Measurements from ENCODE around the gene CEP72.
A peak's percentile ranks its signal among the peaks of the same experiment; 100 is the strongest.
"Not testable (repeated sequence)": the region's sequence is repeated elsewhere in the genome, so short reads cannot be mapped to it uniquely, and the experiment has no call there.

The CEP72 gene

GRCh38 chr5:684751-685216 is 72.6 kb downstream of the CEP72 start:
- no peak for DNase-seq

GRCh38 chr5:685262-686171 is 73.4 kb downstream of the CEP72 start:
- DNase-seq = no peak

- DNase-seq = not testable (repeated sequence)
These were observed 74.0 kb downstream of the CEP72 start for GRCh38 chr5:686172-686523.

- not testable (repeated sequence) for DNase-seq
These were observed 74.8 kb downstream of the CEP72 start for GRCh38 chr5:686936-687335.

GRCh38 chr5:688348-689010 is 76.3 kb downstream of the CEP72 start:
- DNase-seq = not testable (repeated sequence)

GRCh38 chr5:690293-690692 is 78.2 kb downstream of the CEP72 start:
- DNase-seq = not testable (repeated sequence)

GRCh38 chr5:691049-691448 is 78.9 kb downstream of the CEP72 start:
- not testable (repeated sequence) for DNase-seq

- DNase-seq = no peak
These were observed 79.8 kb downstream of the CEP72 start for GRCh38 chr5:691817-692528.

- DNase-seq = peak; percentile 47
These were observed 80.4 kb downstream of the CEP72 start for GRCh38 chr5:692529-693041.

GRCh38 chr5:693271-694041 is 81.3 kb downstream of the CEP72 start, which contains the start of gene TPPP:
Gene TPPP (minus strand): TSS chr5:693352. CDS start chr5:678060, 15,292 bp downstream.
- peak; percentile 71 for DNase-seq

- not testable (repeated sequence) for DNase-seq
These were observed 81.9 kb downstream of the CEP72 start for GRCh38 chr5:694042-694431.

- not testable (repeated sequence) for DNase-seq
These were observed 83.3 kb downstream of the CEP72 start for GRCh38 chr5:695475-695874.

GRCh38 chr5:696191-696590 is 84.1 kb downstream of the CEP72 start:
- not testable (repeated sequence) for DNase-seq

GRCh38 chr5:696753-697702 is 84.9 kb downstream of the CEP72 start:
- not testable (repeated sequence) for DNase-seq
